VCaP (cell line): ENCODE results near the gene TFEB.

Experiments used
- H3K27ac ChIP-seq: fragments of 450-650 bp; 2 replicates; pipeline ENCODE4 v1.5.1; 2017
- TF ChIP-seq, protein P1 (sequence below): fragments of 450-650 bp; conservative IDR thresholded peaks from 2 replicates; pipeline ENCODE4 v1.5.1; 2017; ENCODE audit warnings: mild to moderate bottlenecking, moderate library complexity

Gene TFEB

DNA sequence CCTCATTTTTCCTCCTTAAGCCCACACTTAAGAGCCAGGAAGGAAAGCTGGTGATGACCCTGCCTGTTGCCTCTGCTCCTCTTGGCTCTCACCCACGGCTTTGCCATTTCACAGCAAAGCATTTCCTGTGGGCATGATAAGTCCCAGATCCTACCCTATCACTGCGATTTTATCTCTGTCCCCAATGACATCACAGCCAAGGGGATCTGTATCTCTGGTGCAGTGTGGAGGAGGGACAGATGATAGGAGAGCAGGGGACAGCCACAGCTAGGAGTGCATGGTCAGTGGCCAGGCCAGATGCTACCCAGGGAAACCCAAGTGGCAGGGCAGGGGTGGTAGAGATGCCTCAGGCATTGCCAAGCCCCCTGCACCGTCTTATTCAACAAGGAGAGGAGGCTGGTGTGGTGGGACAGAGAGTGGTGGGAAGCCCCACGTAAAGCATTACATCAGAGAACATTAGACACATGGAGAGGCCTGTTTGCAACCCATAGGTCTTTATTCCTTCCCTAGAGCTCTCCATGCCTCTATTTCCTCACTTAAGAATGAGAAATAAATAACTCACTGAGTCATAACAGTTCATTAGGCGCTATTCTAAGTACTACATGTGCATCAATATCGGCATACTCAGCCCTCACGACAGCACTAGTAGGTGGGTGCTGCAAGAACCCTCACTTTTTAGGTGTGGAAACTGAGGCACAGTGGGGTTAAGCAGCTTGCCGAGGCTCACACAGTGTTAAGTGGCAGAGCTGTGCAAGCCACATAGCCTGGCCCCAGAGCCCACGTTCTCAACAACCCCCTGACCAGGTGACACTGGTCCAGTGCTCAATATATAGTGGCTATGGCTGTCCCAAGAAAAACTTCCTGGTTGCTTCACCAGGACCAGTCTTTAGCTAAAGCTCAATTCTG lies 4.6 kb downstream of the TFEB start:
- peak overlapping the region; percentile 95 for H3K27ac ChIP-seq
- TF ChIP-seq, protein P1, sequence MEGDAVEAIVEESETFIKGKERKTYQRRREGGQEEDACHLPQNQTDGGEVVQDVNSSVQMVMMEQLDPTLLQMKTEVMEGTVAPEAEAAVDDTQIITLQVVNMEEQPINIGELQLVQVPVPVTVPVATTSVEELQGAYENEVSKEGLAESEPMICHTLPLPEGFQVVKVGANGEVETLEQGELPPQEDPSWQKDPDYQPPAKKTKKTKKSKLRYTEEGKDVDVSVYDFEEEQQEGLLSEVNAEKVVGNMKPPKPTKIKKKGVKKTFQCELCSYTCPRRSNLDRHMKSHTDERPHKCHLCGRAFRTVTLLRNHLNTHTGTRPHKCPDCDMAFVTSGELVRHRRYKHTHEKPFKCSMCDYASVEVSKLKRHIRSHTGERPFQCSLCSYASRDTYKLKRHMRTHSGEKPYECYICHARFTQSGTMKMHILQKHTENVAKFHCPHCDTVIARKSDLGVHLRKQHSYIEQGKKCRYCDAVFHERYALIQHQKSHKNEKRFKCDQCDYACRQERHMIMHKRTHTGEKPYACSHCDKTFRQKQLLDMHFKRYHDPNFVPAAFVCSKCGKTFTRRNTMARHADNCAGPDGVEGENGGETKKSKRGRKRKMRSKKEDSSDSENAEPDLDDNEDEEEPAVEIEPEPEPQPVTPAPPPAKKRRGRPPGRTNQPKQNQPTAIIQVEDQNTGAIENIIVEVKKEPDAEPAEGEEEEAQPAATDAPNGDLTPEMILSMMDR: no peak

DNA sequence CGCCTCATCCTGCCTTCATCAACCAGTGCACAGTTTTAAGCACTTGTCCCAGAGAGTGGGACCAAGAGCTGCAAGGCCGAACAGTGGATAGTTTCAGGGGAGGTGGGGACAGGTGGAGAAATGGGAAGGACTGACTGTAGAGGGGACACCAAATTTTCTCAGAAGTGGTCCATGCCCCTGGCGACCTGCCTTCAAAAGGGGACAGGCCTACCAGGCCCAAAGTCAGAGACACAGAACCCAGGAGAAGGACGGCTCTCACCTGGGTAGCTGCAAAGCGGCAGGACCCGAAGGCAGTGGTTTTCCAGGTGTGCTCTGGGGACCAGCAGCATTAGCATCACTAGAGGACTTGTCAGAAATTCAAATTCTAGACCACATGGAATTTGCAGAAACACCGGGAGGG lies 5.8 kb downstream of the TFEB start:
- TF ChIP-seq, protein P1: no peak
- peak overlapping the region; percentile 95 for H3K27ac ChIP-seq

DNA sequence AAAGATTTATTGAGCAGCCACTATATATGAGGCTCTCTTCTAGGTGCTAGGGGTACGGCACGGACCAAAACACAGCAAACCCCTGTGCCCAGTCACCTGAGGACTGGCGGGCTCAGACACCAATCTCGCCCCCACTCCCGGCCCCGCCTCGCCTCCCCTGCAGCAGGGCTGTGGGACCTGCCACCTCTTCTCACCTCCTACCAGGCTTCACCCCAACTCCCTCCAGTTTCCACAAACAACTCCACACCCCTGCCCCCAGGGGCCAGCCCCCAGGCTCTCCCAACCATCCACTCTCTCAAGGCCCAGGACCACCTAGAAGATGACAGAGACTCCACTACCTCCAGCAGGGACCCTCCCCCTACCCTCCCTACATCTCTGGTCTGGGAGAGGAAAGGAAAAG lies 6.5 kb downstream of the TFEB start:
- TF ChIP-seq, protein P1: no peak
- H3K27ac ChIP-seq: peak overlapping the region; percentile 95

DNA sequence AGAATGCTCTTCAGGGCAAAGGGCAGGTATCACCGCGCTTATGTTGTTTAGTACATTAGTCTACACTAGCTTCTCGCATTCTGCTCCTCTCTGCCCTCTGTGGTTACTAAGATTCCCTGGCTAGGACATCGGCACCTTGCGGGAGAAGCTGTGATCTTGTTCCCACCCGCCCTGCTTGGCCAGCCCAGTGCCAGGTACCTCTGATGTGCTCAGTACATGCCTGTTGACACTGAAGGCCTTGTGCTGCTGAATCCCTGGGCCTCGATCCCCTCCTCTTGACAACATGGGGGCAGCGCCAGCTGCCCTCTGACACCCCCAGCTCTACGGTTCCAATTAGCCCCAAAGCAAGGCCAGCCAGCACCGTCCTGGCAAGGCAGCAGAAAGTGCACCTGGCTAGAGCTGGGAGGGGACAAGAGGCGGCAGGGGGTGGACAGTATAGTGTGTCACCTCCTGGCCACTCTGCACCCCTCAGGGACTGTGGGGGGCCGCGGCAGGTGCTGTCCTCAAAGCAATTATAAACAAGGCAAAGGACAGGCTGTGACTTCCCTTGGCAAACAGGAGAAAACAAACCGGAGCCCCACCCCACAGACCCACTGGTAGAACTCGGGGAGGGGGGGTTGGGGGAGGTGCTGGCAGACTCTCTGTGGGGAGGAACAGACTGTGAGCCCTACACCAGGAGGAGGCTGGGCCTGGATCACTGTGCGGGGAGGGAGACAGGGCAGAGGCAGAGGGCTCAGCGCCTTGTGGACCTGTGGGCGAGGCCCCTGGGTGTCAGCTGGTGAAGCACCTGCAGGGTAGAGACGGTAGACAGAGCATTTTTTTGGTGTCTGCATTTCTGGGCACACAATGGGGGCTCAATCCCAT lies 7.1 kb downstream of the TFEB start:
- TF ChIP-seq, protein P1: no peak
- peak overlapping the region; percentile 95 for H3K27ac ChIP-seq

DNA sequence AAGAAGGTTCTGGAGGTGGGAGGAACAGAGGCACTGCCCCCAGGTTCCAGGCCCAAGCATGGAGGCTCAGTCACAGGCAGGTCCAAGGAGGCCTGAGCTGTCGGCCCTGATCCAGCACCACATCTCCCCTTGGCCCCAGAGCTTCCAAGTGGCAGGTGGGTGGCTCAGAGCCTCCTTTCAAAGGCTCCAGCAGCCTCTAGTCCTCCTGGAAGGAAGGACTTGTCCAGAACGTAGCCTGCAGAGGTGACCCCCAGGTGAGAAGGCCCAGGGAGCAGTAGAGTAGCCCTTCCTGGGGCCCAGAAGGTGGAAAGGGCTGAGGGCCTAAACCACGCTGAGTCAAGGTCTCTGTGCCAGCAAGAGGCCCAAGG lies 7.7 kb downstream of the TFEB start:
- peak overlapping the region; percentile 95 for H3K27ac ChIP-seq
- TF ChIP-seq, protein P1: no peak

DNA sequence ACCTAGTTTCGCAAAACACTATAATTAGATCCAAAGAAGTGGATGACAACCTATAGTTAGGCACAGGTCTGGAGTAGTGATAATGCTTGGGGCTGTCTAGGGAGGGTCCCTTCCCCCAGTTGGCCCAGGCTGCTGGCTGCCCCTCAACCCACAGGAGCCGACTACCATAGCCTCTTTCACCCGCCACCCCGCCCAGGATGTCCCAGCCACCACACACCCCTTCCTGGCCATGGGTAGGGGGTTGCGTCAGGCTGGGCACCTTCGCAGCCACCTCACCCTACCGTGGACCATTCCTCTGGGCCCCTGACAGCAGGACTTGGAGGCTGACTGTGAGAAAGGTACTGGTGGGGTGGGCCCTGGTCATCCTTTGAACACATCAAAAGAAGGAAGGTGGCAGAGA lies 8.5 kb downstream of the TFEB start:
- TF ChIP-seq, protein P1: no peak
- peak overlapping the region; percentile 95 for H3K27ac ChIP-seq
